ENCODE measurements around the gene CMSS1. TPM values are rescaled to one million over a fixed set of nuclear protein-coding genes. Genes with fewer than 3 reads are reported as not detected.

CMSS1 gene
- total and polyA plus RNA-seq, 2 of the 13 experiments (the other 11 are each of a cell fraction or from before 2014, with no cell fraction given), result 6.4 to 48.7 TPM

DNA sequence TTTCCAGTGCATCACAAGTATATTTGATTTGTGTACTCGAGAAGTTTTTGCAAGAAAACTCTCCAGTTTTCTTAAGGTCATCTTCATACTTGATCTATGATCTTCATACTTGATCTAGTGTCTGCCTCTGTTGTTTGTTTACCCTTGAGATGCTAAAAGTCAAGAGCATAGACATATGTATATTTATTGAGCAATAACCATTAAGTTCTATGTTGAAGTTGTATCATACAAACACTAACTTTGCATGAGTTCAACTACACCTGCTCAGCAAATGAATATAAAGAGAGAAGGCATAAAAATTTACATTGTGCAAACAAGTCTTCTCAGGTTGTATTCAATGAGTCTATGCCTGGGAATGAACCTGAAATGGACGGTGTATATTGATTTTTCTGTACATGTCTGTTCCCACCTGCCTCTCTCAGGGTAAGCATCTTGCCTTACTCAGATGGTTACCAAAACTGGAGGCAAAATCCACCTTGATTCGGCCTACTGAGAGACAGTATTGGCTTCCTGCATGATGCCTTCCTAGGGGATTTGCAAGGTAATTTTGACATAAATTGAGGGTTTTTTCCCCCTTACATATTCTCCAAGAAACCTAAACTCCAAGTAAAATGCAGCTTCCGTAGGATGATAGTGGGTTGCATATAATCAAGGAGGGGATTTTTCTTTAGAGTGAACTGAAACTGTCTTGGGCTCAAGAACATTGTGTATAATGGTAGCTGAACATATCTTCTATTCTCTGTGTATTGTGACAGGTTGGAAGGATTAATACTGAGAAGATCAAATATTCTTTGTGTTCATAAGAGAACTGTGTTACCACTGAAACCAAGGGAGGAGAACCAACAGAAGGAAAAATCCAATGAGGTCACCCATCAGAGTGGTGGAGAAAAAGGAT lies 186.2 kb downstream of the CMSS1 start:
- DNase-seq (ENCODE audit: low spot score) (no peak), FAIRE-seq (no peak), ATAC-seq (no peak)
- POLR2A ChIA-PET, result interaction anchor here (1.2 to 2.0 kb wide), 4 partner anchors 10 to 132 kb away, joined by 3 to 5 read pairs (median 4); no protein-coding TSS in a partner anchor
- Histone ChIP-seq H3K4me1 (ENCODE audit: insufficient read depth, low read length) (peaks cover 52% of the 10 kb centered on the region), H3K27me3 (ENCODE audit: control insufficient read depth in 1 of 2, insufficient read depth in 2 of 2, low read length in 2 of 2) (no peaks in the 10 kb centered on the region), H3K36me3 (replicated peaks in 1 of 2; ENCODE audit: control insufficient read depth in 1 of 2, insufficient read depth in 2 of 2, low read length in 2 of 2) (no peaks in the 10 kb centered on the region), H3K4me2 (ENCODE audit: low read depth, low read length) (no peak overlapping the region), H2AFZ (ENCODE audit: low read length) (no peak overlapping the region), H3K27ac (ENCODE audit: extremely low read length, insufficient read depth, low read length) (peak overlapping the region; percentile 8), H3K4me3 (replicated peaks in 1 of 3; ENCODE audit: insufficient read depth in 1 of 3, low read depth in 2 of 3, low read length in 3 of 3) (no peak overlapping the region), H3K9me3 (ENCODE audit: low read length) (no peaks in the 10 kb centered on the region), H4K20me1 (ENCODE audit: insufficient read depth, low read length) (no peaks in the 10 kb centered on the region), H3K79me2 (ENCODE audit: insufficient read depth, low read length) (no peaks in the 10 kb centered on the region), H3K9ac (ENCODE audit: insufficient read depth, low read depth, low read length) (no peak overlapping the region)
- in situ Hi-C loops (cut with HindIII; ENCODE audit: extremely low pct_ligation_motif_present, low pct_unique_long_range_greater_than_20kb) (no loop called here), intact Hi-C loops (cut with micrococcal nuclease; ENCODE audit: unreplicated experiment) (loop anchor here (1.0 kb wide), 1 partner anchor 128 kb away; no protein-coding TSS in a partner anchor)
- CTCF ChIA-PET (ENCODE audit: low intra/inter-chr PET ratio, low total read pairs), result no interaction called here
- no TSS peak for BruUV-seq (replicated peaks)
- WGBS (ENCODE audit: low lambda C conversion rate), result 90% methylated on average over 4 of the region's 4 CpGs
- TF ChIP-seq ZFP62 (CRISPR knock-in tag; IDR thresholded peaks at IDR 0.05), result no peak

- POLR2A ChIA-PET, result no interaction called here
- no peaks in the 10 kb centered on the region for H3K9me3 ChIP-seq (ENCODE audit: low read length)
- H2AFZ ChIP-seq (ENCODE audit: low read length), result no peak overlapping the region
- H3K9ac ChIP-seq (ENCODE audit: insufficient read depth, low read depth, low read length), result no peak overlapping the region
- no peak overlapping the region for H3K4me3 ChIP-seq (replicated peaks in 1 of 3; ENCODE audit: insufficient read depth in 1 of 3, low read depth in 2 of 3, low read length in 3 of 3)
- H3K4me2 ChIP-seq (ENCODE audit: low read depth, low read length), result no peak overlapping the region
- H3K36me3 ChIP-seq (replicated peaks in 1 of 2; ENCODE audit: control insufficient read depth in 1 of 2, insufficient read depth in 2 of 2, low read length in 2 of 2), result no peaks in the 10 kb centered on the region
- ATAC-seq (no peak), FAIRE-seq (no peak), DNase-seq (ENCODE audit: low spot score) (no peak)
- H3K27me3 ChIP-seq (ENCODE audit: control insufficient read depth in 1 of 2, insufficient read depth in 2 of 2, low read length in 2 of 2), result no peaks in the 10 kb centered on the region
- 100% methylated on average over 1 of the region's 1 CpG for WGBS (ENCODE audit: low lambda C conversion rate)
- CTCF ChIA-PET (ENCODE audit: low intra/inter-chr PET ratio, low total read pairs), result no interaction called here
- peaks cover 46% of the 10 kb centered on the region for H3K4me1 ChIP-seq (ENCODE audit: insufficient read depth, low read length)
- no TSS peak for BruUV-seq (replicated peaks)
- no peak for TF ChIP-seq RELA (CRISPR knock-in tag; IDR thresholded peaks at IDR 0.05)
- TF ChIP-seq ETV6 (CRISPR knock-in tag; conservative IDR thresholded peaks at IDR 0.05), result no peak
- no peak for TF ChIP-seq RNF2 (conservative IDR thresholded peaks at IDR 0.05; ENCODE audit: low read depth)
- TF ChIP-seq DZIP1 (CRISPR knock-in tag; IDR thresholded peaks at IDR 0.05), result no peak
- intact Hi-C loops (cut with micrococcal nuclease; ENCODE audit: unreplicated experiment) (no loop called here), in situ Hi-C loops (cut with HindIII; ENCODE audit: extremely low pct_ligation_motif_present, low pct_unique_long_range_greater_than_20kb) (no loop called here)
- H4K20me1 ChIP-seq (ENCODE audit: insufficient read depth, low read length), result no peaks in the 10 kb centered on the region
- H3K27ac ChIP-seq (ENCODE audit: extremely low read length, insufficient read depth, low read length), result no peak overlapping the region
- no peaks in the 10 kb centered on the region for H3K79me2 ChIP-seq (ENCODE audit: insufficient read depth, low read length)
Measured at GRCh38 chr3:100004931-100005330, 187.3 kb downstream of the CMSS1 start.

Data from HepG2 (cell line).